NB4 (cell line): ENCODE data around the gene ATF5.

Experiments
- DNase-seq: peaks from one replicate; pipeline ENCODE4 v3.0.0; 2010; ENCODE audit warnings: low read depth
- H3K4me3 ChIP-seq: one replicate; pipeline ENCODE4 v1.5.1; 2011; ENCODE audit warnings: mild to moderate bottlenecking, low read depth, low read length, moderate library complexity
- MYC ChIP-seq: IDR thresholded peaks from 2 replicates; pipeline ENCODE4 v1.6.1; 2011; ENCODE audit warnings: low read depth, low read length
- POLR2A ChIP-seq: IDR thresholded peaks from 2 replicates; pipeline ENCODE4 v1.6.1; 2011; ENCODE audit warnings: mild to moderate bottlenecking; ENCODE audit not compliant: insufficient read length; ENCODE audit errors: extremely low read depth
- TF ChIP-seq, protein P1 (sequence below): IDR thresholded peaks from one replicate; pipeline ENCODE4 v1.5.1; 2012; ENCODE audit warnings: low read depth, low read length
- TF ChIP-seq, protein P2 (sequence below): IDR thresholded peaks from 2 replicates; pipeline ENCODE4 v1.6.1; 2011; ENCODE audit warnings: low read depth, low read length

ATF5 gene

DNA sequence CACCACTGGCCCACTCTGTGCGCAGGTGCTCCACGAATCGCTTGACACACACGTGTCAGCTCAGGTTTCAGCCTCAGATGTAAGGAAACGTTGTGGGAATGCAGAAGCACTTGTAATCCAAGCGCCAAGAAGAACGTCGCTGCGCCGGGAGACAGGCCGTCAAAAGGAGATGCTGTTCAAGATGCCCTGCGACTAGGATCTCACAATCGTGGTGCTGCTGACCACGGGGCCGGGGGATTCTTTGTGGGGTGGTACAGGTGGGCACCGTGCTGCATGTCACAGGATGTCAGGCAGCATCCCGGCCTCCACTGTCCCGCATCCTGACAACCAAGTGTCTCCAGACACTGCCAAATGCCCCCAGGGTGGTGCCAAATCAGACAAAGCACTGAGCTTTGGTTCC is 48.9 kb downstream of the ATF5 start:
- no peak for DNase-seq
- H3K4me3 ChIP-seq = no peak overlapping the region
- TF ChIP-seq POLR2A = no peak
- TF ChIP-seq, protein P1, sequence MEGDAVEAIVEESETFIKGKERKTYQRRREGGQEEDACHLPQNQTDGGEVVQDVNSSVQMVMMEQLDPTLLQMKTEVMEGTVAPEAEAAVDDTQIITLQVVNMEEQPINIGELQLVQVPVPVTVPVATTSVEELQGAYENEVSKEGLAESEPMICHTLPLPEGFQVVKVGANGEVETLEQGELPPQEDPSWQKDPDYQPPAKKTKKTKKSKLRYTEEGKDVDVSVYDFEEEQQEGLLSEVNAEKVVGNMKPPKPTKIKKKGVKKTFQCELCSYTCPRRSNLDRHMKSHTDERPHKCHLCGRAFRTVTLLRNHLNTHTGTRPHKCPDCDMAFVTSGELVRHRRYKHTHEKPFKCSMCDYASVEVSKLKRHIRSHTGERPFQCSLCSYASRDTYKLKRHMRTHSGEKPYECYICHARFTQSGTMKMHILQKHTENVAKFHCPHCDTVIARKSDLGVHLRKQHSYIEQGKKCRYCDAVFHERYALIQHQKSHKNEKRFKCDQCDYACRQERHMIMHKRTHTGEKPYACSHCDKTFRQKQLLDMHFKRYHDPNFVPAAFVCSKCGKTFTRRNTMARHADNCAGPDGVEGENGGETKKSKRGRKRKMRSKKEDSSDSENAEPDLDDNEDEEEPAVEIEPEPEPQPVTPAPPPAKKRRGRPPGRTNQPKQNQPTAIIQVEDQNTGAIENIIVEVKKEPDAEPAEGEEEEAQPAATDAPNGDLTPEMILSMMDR = no peak
- TF ChIP-seq, protein P2, sequence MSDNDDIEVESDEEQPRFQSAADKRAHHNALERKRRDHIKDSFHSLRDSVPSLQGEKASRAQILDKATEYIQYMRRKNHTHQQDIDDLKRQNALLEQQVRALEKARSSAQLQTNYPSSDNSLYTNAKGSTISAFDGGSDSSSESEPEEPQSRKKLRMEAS = no peak
- TF ChIP-seq MYC = no peak

DNA sequence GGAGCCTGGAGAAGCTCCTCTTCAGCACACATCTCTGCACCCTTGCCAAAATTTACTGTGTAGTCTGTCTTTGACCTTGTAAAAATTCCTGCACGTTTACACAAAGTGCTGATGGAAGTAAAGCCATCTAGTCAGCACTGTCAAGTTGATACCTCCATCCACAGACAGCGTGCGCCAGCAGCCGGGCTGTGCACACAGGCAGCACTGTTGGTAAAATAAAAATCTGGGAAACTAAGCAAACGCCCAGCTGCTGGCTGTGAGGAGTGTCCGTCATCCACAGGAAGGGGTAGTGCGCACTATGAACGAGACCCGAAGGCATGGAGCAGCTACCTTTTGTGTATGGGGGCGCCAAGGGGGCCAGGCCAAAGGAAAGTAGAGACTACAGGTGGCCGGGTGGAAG is 49.3 kb downstream of the ATF5 start:
- H3K4me3 ChIP-seq = no peak overlapping the region
- TF ChIP-seq, protein P2 = no peak
- TF ChIP-seq POLR2A (no peak), MYC (no peak)
- no peak for DNase-seq

DNA sequence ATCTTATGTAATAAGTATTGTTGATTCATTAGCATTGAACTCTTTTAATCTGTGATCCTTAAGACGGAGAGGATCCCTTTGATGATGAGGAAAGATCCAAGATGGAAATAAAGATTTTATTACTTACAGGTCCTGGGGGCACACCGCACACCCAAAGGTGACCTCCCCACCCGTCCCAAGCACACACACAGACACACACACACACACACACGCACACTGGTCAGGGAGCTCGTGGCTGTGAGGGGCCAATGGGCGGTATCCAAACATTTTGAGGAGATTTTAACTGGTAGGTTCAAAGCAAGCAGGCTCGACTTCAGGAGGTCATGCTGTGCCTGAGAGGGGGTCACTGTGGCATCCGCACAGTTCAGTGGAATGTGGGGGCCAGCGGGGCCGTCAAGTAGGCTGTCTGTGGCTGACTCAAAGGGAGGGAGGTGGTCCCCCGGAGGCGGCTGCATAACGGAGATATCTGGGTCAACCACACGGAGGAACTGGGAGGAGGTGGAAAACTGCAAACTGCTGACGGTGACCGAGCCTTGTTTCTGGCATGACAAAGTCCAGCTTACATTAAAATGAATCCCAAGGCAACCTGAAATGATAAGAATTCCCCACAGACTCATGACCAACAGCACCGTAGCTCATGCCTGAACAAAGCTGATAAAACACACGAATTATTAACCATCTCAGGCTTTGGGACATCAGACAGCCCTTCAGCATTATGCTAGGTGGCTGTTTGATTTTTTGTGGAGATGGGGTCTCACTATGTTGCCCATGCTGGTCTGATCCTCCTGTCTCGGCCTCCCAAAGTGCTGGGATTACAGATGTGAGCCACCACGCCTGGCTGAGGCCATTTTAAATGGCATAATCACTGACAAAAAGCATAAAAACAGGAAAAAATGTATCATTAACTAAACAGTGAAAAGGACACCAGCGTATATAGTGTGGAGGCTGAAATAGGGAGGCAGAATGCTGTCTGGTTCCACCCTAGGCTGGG is 52.9 kb downstream of the ATF5 start:
- no peak overlapping the region for H3K4me3 ChIP-seq
- DNase-seq = no peak
- no peak for TF ChIP-seq POLR2A
- TF ChIP-seq, protein P2 = no peak
- no peak for TF ChIP-seq MYC
- TF ChIP-seq, protein P1 = no peak
